K562 (cell line): Measurements from ENCODE around the gene DLK2. TPM values are rescaled to one million over a fixed set of nuclear protein-coding genes. Genes with fewer than 3 reads are reported as not detected.

Experiments used
- CBFB ChIP-seq: sonication (generic); formaldehyde crosslinking; IDR thresholded peaks from 2 replicates; pipeline ENCODE4 v1.4.0; 2020; ENCODE audit warnings: mild to moderate bottlenecking, missing genetic modification reagents
- CBX5 ChIP-seq: IDR thresholded peaks from 2 replicates; pipeline ENCODE4 v1.6.1; 2014; ENCODE audit warnings: low read depth, borderline replicate concordance
- CTCF ChIP-seq, 3 experiments: IDR thresholded peaks in 2 of 3; conservative IDR thresholded peaks in 1 of 3; 2 replicates each; pipeline ENCODE4 v1.5.1; 2011 to 2012; ENCODE audit warnings: low read length in 3 of 3, mild to moderate bottlenecking in 3 of 3, control low read depth in 2 of 3, improper control_type of control experiment in 1 of 3, inconsistent platforms in 1 of 3, low read depth in 1 of 3, mixed read lengths in 1 of 3, moderate library complexity in 1 of 3; ENCODE audit not compliant: insufficient read depth in 2 of 3
- CXXC5 ChIP-seq: fragments of 250-450 bp; sonication (Bioruptor Pico); IDR thresholded peaks from 2 replicates; pipeline ENCODE4 v1.8.0; 2022; ENCODE audit warnings: inconsistent platforms, mild to moderate bottlenecking, moderate library complexity
- HDAC1 ChIP-seq, 2 experiments: fragments of 450-650 bp; IDR thresholded peaks; 2 replicates each; pipeline ENCODE4 v1.6.1; 2016 to 2017; ENCODE audit warnings: inconsistent platforms in 1 of 2, mild to moderate bottlenecking in 1 of 2, moderate library complexity in 1 of 2
- KLF16 ChIP-seq: IDR thresholded peaks from 2 replicates; pipeline ENCODE4 v1.6.1; 2016; ENCODE audit warnings: antibody characterized with exemption
- KLF6 ChIP-seq: fragments of 250-450 bp; sonication (Bioruptor Pico); IDR thresholded peaks from 2 replicates; pipeline ENCODE4 v1.4.0; 2020; ENCODE audit warnings: mild to moderate bottlenecking, moderate library complexity, borderline replicate concordance
- MYC ChIP-seq, 2 experiments: fragments of 250-450 bp in 1 of 2; sonication (Bioruptor Pico) in 1 of 2; IDR thresholded peaks; 2 replicates each; pipeline versions ENCODE4 v1.5.1 to v1.6.1; 2012 to 2021; ENCODE audit warnings: low read depth in 2 of 2, borderline replicate concordance in 1 of 2, improper control_type of control experiment in 1 of 2, low read length in 1 of 2, mild to moderate bottlenecking in 1 of 2, moderate library complexity in 1 of 2
- POLR2A ChIP-seq: fragments of 450-650 bp; conservative IDR thresholded peaks from 2 replicates; pipeline ENCODE4 v1.6.1; 2016
- PTRF ChIP-seq: fragments of 450-650 bp; IDR thresholded peaks from 2 replicates; pipeline ENCODE4 v1.6.1; 2016; ENCODE audit warnings: mild to moderate bottlenecking, missing genetic modification characterization, missing compliant biosample characterization
- RAD51 ChIP-seq: fragments of 450-650 bp; IDR thresholded peaks from 2 replicates; pipeline ENCODE4 v1.7.1; 2016; ENCODE audit warnings: low read depth, mild to moderate bottlenecking, borderline replicate concordance
- RBBP5 ChIP-seq: fragments of 200-600 bp; sonication (generic); IDR thresholded peaks from 2 replicates; pipeline ENCODE4 v1.6.1; 2012; ENCODE audit warnings: borderline replicate concordance, mild to moderate bottlenecking, low read length, control low read depth, inconsistent platforms; ENCODE audit not compliant: insufficient read depth, poor library complexity, severe bottlenecking
- SAFB2 ChIP-seq: fragments of 200-400 bp; formaldehyde crosslinking; IDR thresholded peaks from 2 replicates; pipeline ENCODE4 v1.6.1; 2018; ENCODE audit warnings: borderline replicate concordance, low read length, low read depth, moderate library complexity; ENCODE audit not compliant: severe bottlenecking
- SIN3A ChIP-seq, 2 experiments: fragments of 150-350 bp in 1 of 2; IDR thresholded peaks; 2 replicates each; pipeline ENCODE4 v1.6.1; 2011 to 2016; ENCODE audit warnings: borderline replicate concordance in 2 of 2, low read depth in 2 of 2, low read length in 2 of 2, mild to moderate bottlenecking in 2 of 2, moderate library complexity in 2 of 2; ENCODE audit not compliant: control insufficient read depth in 1 of 2
- SMARCE1 ChIP-seq: fragments of 450-650 bp; IDR thresholded peaks from 2 replicates; pipeline ENCODE4 v1.7.1; 2016; ENCODE audit warnings: mild to moderate bottlenecking
- TAF7 ChIP-seq: fragments of 450-650 bp; IDR thresholded peaks from 2 replicates; pipeline ENCODE4 v1.6.1; 2016; ENCODE audit warnings: missing genetic modification characterization, missing compliant biosample characterization
- WHSC1 ChIP-seq: IDR thresholded peaks from one replicate; pipeline ENCODE4 v1.6.1; 2012; ENCODE audit warnings: low read length, control low read depth, inconsistent platforms
- YY1 ChIP-seq, 3 experiments: IDR thresholded peaks; 2 replicates each; pipeline ENCODE4 v1.6.1; 2011; ENCODE audit warnings: low read length in 2 of 3, mild to moderate bottlenecking in 2 of 3, moderate library complexity in 2 of 3, borderline replicate concordance in 1 of 3, control low read depth in 1 of 3, low read depth in 1 of 3; ENCODE audit not compliant: insufficient read depth in 3 of 3, insufficient replicate concordance in 2 of 3, control insufficient read depth in 1 of 3, insufficient read length in 1 of 3; ENCODE audit errors: extremely low read depth in 1 of 3
- ZFP1 ChIP-seq: fragments of 450-650 bp; formaldehyde crosslinking; IDR thresholded peaks from 2 replicates; pipeline ENCODE4 v1.4.0; 2020; ENCODE audit warnings: mild to moderate bottlenecking, mixed read lengths
- ZNF316 ChIP-seq: fragments of 450-650 bp; IDR thresholded peaks from 2 replicates; pipeline ENCODE4 v1.6.1; 2016
- ZNF639 ChIP-seq, 2 experiments: fragments of 200-800 bp in 1 of 2; sonication (Bioruptor generic) in 1 of 2; sonication (generic) in 1 of 2; formaldehyde crosslinking in 1 of 2; IDR thresholded peaks in 1 of 2; conservative IDR thresholded peaks in 1 of 2; 2 replicates each; pipeline versions ENCODE4 v1.5.0 to v1.6.1; 2016 to 2020; ENCODE audit warnings: missing compliant biosample characterization in 1 of 2, missing genetic modification characterization in 1 of 2, missing genetic modification reagents in 1 of 2
- polyA plus RNA-seq, 8 experiments: library from polyadenylated mRNA; depleted of rRNA in 4 of 8; stranded (reverse) in 5 of 8; unstranded in 3 of 8; fragments of >200 nt; fragmentation: Nextera tagmentation in 2 of 8; fragmentation: Illumina TruSeq in 1 of 8; extraction: Ambion mirVana in 2 of 8; extraction: Trizol in 1 of 8; gene quantifications; 2 replicates each; pipeline versions ENCODE4 v1.2.1 to v1.2.3, GENCODE V29; 2011 to 2014; ENCODE audit warnings: inconsistent platforms in 1 of 8, missing spikeins in 1 of 8
- total RNA-seq, 7 experiments: library from RNA; depleted of rRNA in 6 of 7; stranded (reverse); fragments of >200 nt in 6 of 7; fragmentation: Illumina TruSeq in 2 of 7; extraction: Trizol in 2 of 7; gene quantifications; 2 replicates each; pipeline versions ENCODE4 v1.2.1 to v1.2.3, GENCODE V29; 2011 to 2021; ENCODE audit warnings: low replicate concordance in 1 of 7
- TF ChIP-seq, protein P1 (sequence below): fragments of 450-650 bp; formaldehyde crosslinking; IDR thresholded peaks from 2 replicates; pipeline ENCODE4 v1.4.0; 2020; ENCODE audit warnings: mild to moderate bottlenecking, moderate library complexity

The DLK2 gene
- total and polyA plus RNA-seq, 9 of the 15 experiments (the other 6 are each of a cell fraction or from before 2014, with no cell fraction given), result 0.11 to 0.53 (median 0.29) TPM; not detected in 3

DNA sequence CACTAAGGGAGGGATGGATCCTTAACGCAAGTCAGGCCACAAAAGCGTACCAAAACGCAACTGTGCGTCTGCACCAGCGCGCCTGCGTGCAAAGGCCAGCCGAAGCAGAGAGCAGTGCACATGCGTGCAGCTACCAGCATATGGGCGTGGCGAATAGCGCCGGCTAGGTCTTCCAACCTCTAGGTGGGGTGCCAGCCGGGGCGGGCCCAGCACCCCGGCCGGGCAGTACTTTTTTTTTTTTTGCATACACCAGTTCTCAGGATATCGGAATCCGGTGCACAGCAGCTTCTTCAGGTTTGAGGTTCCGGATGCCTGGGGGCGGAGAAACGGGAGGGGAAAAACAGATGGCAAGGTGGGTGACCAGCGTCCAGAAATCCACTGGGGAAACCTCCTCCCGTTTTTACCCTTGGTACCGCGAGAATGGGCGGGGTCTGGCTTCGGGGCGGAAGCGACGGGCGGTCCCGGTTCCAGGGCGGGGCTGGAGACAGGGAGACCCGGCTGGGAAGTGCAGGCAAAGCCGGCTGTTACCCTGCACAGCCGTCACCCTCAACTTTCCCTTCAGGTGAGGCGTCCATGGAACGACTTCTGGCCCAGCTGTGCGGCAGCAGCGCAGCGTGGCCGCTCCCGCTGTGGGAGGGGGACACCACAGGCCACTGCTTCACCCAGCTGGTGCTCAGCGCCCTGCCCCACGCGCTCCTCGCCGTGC is 27.8 kb downstream of the DLK2 start, which contains the start of gene ABCC10 (continued):
- TF ChIP-seq YY1 (IDR thresholded peaks at IDR 0.05; ENCODE audit: borderline replicate concordance in 1 of 3, control insufficient read depth in 1 of 3, extremely low read depth in 1 of 3, insufficient read depth in 3 of 3, insufficient read length in 1 of 3, insufficient replicate concordance in 2 of 3, low read depth in 1 of 3, low read length in 2 of 3) (peak in 2 of 3 experiments; percentile 10 to 35), RAD51 (no peak), CBFB (CRISPR knock-in tag) (peak; percentile 94), HDAC1 (IDR thresholded peaks at IDR 0.05) (peak in 1 of 2 experiments; percentile 90; a peak in 1 of 4 replicates), CBX5 (no peak), CTCF (IDR thresholded peaks at IDR 0.05 in 2 of 3, conservative IDR thresholded peaks at IDR 0.05 in 1 of 3; ENCODE audit: insufficient read depth in 2 of 3, low read depth in 1 of 3, low read length in 3 of 3) (peak; percentile 55 to 70 (median 65)), SAFB2 (no peak), ZFP1 (CRISPR knock-in tag) (no peak), KLF16 (0 out of 2 replicates have a peak, but pooled peaks have one; percentile 32), SIN3A (IDR thresholded peaks at IDR 0.05; ENCODE audit: borderline replicate concordance in 2 of 2, control insufficient read depth in 1 of 2, low read depth in 2 of 2, low read length in 2 of 2) (peak; percentile 66 to 71; a peak in 2 of 4 replicates), WHSC1 (peak; percentile 38), CXXC5 (CRISPR knock-in tag) (peak; percentile 74), PTRF (tag) (no peak), RBBP5 (peak; percentile 90), TAF7 (tag) (peak; percentile 58; the same call in 1 of the 2 replicates), SMARCE1 (peak; percentile 61; the same call in 1 of the 2 replicates), POLR2A (peak; percentile 91), MYC (IDR thresholded peaks at IDR 0.05; ENCODE audit: low read depth, low read length) (peak; percentile 75), MYC (CRISPR knock-in tag; IDR thresholded peaks at IDR 0.05; ENCODE audit: borderline replicate concordance, low read depth) (peak; percentile 55; the same call in 1 of the 2 replicates), KLF6 (no peak), ZNF639 (CRISPR knock-in tag; conservative IDR thresholded peaks at IDR 0.05 in 1 of 2, IDR thresholded peaks at IDR 0.05 in 1 of 2) (peak in 1 of 2 experiments; percentile 78; a peak in 2 of 4 replicates), ZNF316 (peak; percentile 1; the same call in 1 of the 2 replicates)
- TF ChIP-seq, protein P1, sequence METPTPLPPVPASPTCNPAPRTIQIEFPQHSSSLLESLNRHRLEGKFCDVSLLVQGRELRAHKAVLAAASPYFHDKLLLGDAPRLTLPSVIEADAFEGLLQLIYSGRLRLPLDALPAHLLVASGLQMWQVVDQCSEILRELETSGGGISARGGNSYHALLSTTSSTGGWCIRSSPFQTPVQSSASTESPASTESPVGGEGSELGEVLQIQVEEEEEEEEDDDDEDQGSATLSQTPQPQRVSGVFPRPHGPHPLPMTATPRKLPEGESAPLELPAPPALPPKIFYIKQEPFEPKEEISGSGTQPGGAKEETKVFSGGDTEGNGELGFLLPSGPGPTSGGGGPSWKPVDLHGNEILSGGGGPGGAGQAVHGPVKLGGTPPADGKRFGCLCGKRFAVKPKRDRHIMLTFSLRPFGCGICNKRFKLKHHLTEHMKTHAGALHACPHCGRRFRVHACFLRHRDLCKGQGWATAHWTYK (CRISPR knock-in tag), result peak; percentile 82; the same call in 1 of the 2 replicates
